ENCODE data around the gene SEMA5A. TPM values are rescaled to one million over a fixed set of nuclear protein-coding genes. Genes with fewer than 3 reads are reported as not detected.
A peak's percentile ranks its signal among the peaks of the same experiment; 100 is the strongest.

Gene SEMA5A
- total RNA-seq, 1 donor from 2014 or later: 189 TPM

DNA sequence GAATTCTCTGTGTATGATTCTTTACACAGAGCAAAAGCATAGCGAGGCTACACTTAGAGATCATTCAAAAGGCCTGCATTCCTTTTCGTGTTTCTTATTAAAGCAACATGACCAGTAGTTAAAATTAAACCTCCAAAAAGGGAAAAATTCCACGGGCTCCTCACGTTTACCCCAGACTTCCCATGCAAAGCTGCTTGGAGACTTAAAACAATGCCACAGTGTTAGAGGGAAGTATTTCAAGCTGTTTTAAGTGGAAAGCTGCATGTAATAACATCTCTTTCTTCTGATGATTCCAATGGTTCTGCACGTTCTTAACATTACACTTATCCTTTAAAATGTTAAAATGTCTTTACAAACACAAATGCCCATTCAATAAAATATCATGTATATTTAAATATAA lies 405.2 kb downstream of the SEMA5A start:
- Mint-ChIP-seq H3K27ac (ENCODE audit: unreplicated experiment) (no peak overlapping the region), H3K4me1 (ENCODE audit: unreplicated experiment) (peaks cover 14% of the 10 kb centered on the region), H3K9me3 (ENCODE audit: unreplicated experiment) (peaks cover 6% of the 10 kb centered on the region), H3K36me3 (ENCODE audit: unreplicated experiment) (peaks cover 44% of the 10 kb centered on the region), H3K27me3 (ENCODE audit: unreplicated experiment) (no peaks in the 10 kb centered on the region), H3K4me3 (ENCODE audit: unreplicated experiment) (no peak overlapping the region)
- TF ChIP-seq, protein P1, sequence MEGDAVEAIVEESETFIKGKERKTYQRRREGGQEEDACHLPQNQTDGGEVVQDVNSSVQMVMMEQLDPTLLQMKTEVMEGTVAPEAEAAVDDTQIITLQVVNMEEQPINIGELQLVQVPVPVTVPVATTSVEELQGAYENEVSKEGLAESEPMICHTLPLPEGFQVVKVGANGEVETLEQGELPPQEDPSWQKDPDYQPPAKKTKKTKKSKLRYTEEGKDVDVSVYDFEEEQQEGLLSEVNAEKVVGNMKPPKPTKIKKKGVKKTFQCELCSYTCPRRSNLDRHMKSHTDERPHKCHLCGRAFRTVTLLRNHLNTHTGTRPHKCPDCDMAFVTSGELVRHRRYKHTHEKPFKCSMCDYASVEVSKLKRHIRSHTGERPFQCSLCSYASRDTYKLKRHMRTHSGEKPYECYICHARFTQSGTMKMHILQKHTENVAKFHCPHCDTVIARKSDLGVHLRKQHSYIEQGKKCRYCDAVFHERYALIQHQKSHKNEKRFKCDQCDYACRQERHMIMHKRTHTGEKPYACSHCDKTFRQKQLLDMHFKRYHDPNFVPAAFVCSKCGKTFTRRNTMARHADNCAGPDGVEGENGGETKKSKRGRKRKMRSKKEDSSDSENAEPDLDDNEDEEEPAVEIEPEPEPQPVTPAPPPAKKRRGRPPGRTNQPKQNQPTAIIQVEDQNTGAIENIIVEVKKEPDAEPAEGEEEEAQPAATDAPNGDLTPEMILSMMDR (IDR thresholded peaks at IDR 0.05): no peak
- no peak for DNase-seq (ENCODE audit: extremely low spot score, unreplicated experiment)

DNA sequence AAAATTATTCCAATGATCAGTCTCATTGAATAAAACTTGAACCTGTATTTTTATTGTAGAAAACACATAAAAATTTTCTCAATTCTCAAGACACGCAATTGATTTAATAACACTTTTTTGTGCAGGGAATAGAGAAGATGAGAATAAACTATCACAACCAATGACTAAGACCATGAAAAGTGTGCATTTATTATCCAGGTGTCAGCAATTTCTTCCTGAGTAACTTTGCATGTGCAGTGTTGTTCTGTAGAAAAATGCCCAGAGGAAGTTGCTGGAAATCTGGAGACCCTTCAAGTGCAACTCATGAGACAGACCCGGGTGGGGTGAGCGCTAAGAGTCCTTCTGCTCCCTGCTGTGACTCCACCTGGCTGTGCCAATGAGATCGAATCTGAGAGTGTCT lies 405.7 kb downstream of the SEMA5A start:
- Mint-ChIP-seq H3K27me3 (ENCODE audit: unreplicated experiment) (no peaks in the 10 kb centered on the region), H3K4me1 (ENCODE audit: unreplicated experiment) (peaks cover 14% of the 10 kb centered on the region), H3K36me3 (ENCODE audit: unreplicated experiment) (peaks cover 47% of the 10 kb centered on the region), H3K9me3 (ENCODE audit: unreplicated experiment) (peaks cover 6% of the 10 kb centered on the region), H3K27ac (ENCODE audit: unreplicated experiment) (no peak overlapping the region), H3K4me3 (ENCODE audit: unreplicated experiment) (no peak overlapping the region)
- TF ChIP-seq, protein P1 (IDR thresholded peaks at IDR 0.05): no peak
- DNase-seq (ENCODE audit: extremely low spot score, unreplicated experiment): no peak

DNA sequence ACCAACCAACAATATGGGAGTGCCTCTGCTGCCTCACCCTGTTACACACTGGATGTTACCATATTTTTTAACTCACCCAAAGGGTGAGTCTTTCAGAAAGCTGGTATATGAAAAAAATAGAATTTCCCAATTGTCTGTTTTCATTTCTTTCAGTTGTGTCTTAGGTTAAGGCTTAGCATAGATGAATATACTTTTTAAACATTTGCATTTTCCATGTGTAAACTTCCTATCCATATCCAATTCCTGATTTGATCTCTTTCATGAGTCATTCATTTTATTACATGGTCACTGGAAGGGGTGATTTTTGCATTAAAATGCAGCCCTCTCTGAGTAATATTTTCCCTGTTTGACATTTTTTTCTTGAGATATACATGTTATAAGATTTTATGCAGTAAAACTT lies 406.5 kb downstream of the SEMA5A start:
- Mint-ChIP-seq H3K4me3 (ENCODE audit: unreplicated experiment) (no peak overlapping the region), H3K27ac (ENCODE audit: unreplicated experiment) (no peak overlapping the region), H3K36me3 (ENCODE audit: unreplicated experiment) (peaks cover 38% of the 10 kb centered on the region)

DNA sequence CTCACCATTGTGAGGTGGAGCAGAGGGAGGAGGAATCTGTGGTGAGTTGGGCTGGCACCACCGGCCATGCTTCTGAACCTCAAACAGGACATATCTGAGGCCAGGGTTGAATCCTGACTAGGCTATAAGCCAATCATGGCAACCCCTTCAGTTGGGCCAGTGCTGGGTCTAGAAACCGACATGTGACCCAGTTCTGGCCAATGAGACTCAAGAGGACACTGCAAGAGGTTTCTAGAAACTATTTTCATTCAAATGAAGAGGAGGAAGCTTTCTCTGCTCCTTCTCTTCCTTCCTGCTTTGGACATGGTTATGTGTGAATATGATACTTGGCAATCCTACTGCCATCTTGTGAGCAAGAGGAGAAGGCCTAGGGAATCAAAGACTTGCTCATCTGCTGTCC lies 417.7 kb downstream of the SEMA5A start:
- TF ChIP-seq, protein P1 (IDR thresholded peaks at IDR 0.05): no peak
- peaks cover 39% of the 10 kb centered on the region for H3K36me3 Mint-ChIP-seq (ENCODE audit: unreplicated experiment)
- H3K4me3 Mint-ChIP-seq (ENCODE audit: unreplicated experiment): no peak overlapping the region
- H3K27me3 Mint-ChIP-seq (ENCODE audit: unreplicated experiment): no peaks in the 10 kb centered on the region
- no peak for DNase-seq (ENCODE audit: extremely low spot score, unreplicated experiment)
- H3K27ac Mint-ChIP-seq (ENCODE audit: unreplicated experiment): no peak overlapping the region
- peaks cover 15% of the 10 kb centered on the region for H3K4me1 Mint-ChIP-seq (ENCODE audit: unreplicated experiment)
- H3K9me3 Mint-ChIP-seq (ENCODE audit: unreplicated experiment): no peaks in the 10 kb centered on the region

More for the DNA sequence above, 406.5 kb downstream of the SEMA5A start:
- H3K4me1 Mint-ChIP-seq (ENCODE audit: unreplicated experiment): peaks cover 14% of the 10 kb centered on the region
- no peaks in the 10 kb centered on the region for H3K9me3 Mint-ChIP-seq (ENCODE audit: unreplicated experiment)
- TF ChIP-seq, protein P1 (IDR thresholded peaks at IDR 0.05): no peak
- no peak for DNase-seq (ENCODE audit: extremely low spot score, unreplicated experiment)
- no peaks in the 10 kb centered on the region for H3K27me3 Mint-ChIP-seq (ENCODE audit: unreplicated experiment)

DNA sequence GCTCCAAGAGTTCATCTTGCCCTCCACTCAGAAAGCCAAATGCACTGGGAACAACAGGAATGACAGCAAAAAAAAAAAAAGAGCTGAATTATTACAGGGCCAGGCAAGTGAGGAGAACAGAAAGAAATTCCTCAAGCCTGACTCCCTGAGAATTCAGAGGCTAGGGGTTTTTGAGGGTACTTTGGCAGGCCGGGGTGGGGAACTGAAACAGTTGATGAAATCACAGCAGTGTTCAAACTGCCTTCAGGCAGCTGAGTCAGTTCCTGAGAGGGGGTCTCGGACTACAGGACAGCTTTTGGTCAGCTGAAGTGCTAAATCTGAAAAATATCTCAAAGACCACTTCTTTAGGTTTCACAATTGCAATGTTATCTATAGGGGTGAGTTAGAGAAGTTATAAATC lies 419.4 kb downstream of the SEMA5A start:
- Mint-ChIP-seq H3K4me3 (ENCODE audit: unreplicated experiment) (no peak overlapping the region), H3K27ac (ENCODE audit: unreplicated experiment) (peak overlapping the region; percentile 58)

More for the DNA sequence above, 419.4 kb downstream of the SEMA5A start:
- TF ChIP-seq, protein P1 (IDR thresholded peaks at IDR 0.05): no peak
- no peaks in the 10 kb centered on the region for H3K9me3 Mint-ChIP-seq (ENCODE audit: unreplicated experiment)
- H3K36me3 Mint-ChIP-seq (ENCODE audit: unreplicated experiment): peaks cover 47% of the 10 kb centered on the region
- DNase-seq (ENCODE audit: extremely low spot score, unreplicated experiment): no peak
- peaks cover 15% of the 10 kb centered on the region for H3K4me1 Mint-ChIP-seq (ENCODE audit: unreplicated experiment)
- no peaks in the 10 kb centered on the region for H3K27me3 Mint-ChIP-seq (ENCODE audit: unreplicated experiment)
